ENCODE data around the gene CAST. TPM values are rescaled to one million over a fixed set of nuclear protein-coding genes. Genes with fewer than 3 reads are reported as not detected.

Gene CAST
- total RNA-seq, 2 experiments from 2014 or later, result 165 to 174 TPM

GRCh38 chr5:96822686-96823459, 160.7 kb downstream of the CAST start:
- Mint-ChIP-seq H3K4me1 (peaks cover 35% of the 10 kb centered on the region), H3K27me3 (peaks cover 6% of the 10 kb centered on the region), H3K36me3 (peaks cover 2% of the 10 kb centered on the region), H3K27ac (peak overlapping the region; percentile 47), H3K9me3 (no peaks in the 10 kb centered on the region), H3K4me3 (no peak overlapping the region)
- DNase-seq (no peak), ATAC-seq (ENCODE audit: low read depth) (peak; percentile 67)
- POLR2A ChIA-PET, result no interaction called here

DNA sequence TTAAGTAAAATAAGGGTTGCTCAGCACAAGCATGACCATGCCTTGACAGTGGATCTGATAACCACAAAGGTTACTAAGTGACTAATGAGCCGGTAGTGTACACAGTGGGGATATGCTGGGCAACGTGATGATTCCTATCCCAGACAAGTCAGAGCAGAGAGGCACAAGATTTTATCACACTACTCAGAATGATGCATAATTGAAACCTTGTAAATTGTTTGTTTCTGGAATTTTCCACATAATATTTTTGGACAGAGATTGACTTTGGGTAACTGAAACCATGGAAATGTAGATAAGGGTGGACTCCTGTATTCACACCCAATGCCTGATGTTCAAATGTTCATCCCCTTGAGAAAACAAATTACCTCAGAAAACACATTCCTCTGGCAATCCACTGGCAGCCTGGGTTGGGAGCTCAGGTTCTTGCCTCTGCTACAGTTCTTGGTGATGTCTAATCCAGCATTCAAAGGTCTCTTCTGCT, 161.8 kb downstream of the CAST start:
- Mint-ChIP-seq H3K36me3 (peaks cover 2% of the 10 kb centered on the region), H3K9me3 (no peaks in the 10 kb centered on the region), H3K27ac (no peak overlapping the region), H3K27me3 (peaks cover 6% of the 10 kb centered on the region), H3K4me1 (peaks cover 30% of the 10 kb centered on the region), H3K4me3 (no peak overlapping the region)
- DNase-seq (no peak), ATAC-seq (ENCODE audit: low read depth) (no peak)
- POLR2A ChIA-PET, result no interaction called here

Other genes with a start within 250 kb of the CAST start
- gene PCSK1, start 229.1 kb upstream of the CAST start, total RNA-seq, result not detected
- 100 to 1,000 TPM; 134 to 139 TPM for gene ERAP1, start 145.6 kb downstream of the CAST start, total RNA-seq
- gene ERAP2, start 214.1 kb downstream of the CAST start, total RNA-seq, result 100 to 1,000 TPM; 107 to 110 TPM

Measured in activated naive CD8-positive, alpha-beta T cell treated with anti-CD3 and anti-CD28 coated beads, Interleukin-2, amount 10 ng/mL, durations not matched to agents 7 days and 5 days (primary cell).